ENCODE measurements around the gene CXCL1.

DNA sequence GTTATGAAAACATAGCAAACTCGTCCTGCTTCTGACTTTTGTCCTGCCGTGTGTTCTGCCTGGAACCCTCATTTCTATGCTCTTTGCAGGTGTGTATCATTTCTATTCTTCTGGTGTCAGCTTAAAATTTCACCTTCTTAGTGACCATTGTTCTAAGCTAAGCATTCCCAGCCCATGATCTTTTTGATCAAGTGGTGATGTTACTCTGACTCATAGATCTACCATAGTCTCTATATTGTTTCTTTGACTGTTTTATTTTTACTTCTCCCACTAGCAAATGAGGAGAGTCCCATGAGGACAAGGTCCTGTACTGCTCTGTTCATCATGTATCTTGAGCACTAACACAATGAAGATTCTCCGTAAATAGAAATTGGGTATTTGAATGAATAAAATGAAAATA, 46.8 kb upstream of the CXCL1 start:
- TF ChIP-seq, protein P1, sequence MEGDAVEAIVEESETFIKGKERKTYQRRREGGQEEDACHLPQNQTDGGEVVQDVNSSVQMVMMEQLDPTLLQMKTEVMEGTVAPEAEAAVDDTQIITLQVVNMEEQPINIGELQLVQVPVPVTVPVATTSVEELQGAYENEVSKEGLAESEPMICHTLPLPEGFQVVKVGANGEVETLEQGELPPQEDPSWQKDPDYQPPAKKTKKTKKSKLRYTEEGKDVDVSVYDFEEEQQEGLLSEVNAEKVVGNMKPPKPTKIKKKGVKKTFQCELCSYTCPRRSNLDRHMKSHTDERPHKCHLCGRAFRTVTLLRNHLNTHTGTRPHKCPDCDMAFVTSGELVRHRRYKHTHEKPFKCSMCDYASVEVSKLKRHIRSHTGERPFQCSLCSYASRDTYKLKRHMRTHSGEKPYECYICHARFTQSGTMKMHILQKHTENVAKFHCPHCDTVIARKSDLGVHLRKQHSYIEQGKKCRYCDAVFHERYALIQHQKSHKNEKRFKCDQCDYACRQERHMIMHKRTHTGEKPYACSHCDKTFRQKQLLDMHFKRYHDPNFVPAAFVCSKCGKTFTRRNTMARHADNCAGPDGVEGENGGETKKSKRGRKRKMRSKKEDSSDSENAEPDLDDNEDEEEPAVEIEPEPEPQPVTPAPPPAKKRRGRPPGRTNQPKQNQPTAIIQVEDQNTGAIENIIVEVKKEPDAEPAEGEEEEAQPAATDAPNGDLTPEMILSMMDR (IDR thresholded peaks at IDR 0.05; ENCODE audit: borderline replicate concordance, extremely low read depth, low read length, poor library complexity, severe bottlenecking) = no peak
- TF ChIP-seq EZH2 (IDR thresholded peaks at IDR 0.05; ENCODE audit: borderline replicate concordance, low read depth, low read length, severe bottlenecking) = no peak
